GM18505 (cell line): ENCODE measurements around the gene AFF3.

Experiments
- ATAC-seq: cut with Tn5 transposase; IDR thresholded peaks from one replicate; pipeline ENCODE4 v1.9.1; 2021; ENCODE audit not compliant: unreplicated experiment
- POLR2A ChIP-seq: IDR thresholded peaks from 4 replicates; pipeline ENCODE4 v1.6.1; 2011; ENCODE audit warnings: borderline replicate concordance; ENCODE audit not compliant: insufficient read depth, insufficient read length; ENCODE audit errors: extremely low read depth

Gene AFF3

GRCh38 chr2:100140582-100140981 lies 1.8 kb downstream of the AFF3 start:
- TF ChIP-seq POLR2A: no peak
- ATAC-seq: no peak

GRCh38 chr2:100137866-100138570 lies 4.4 kb downstream of the AFF3 start:
- no peak for ATAC-seq
- no peak for TF ChIP-seq POLR2A

GRCh38 chr2:100137318-100137717 lies 5.1 kb downstream of the AFF3 start:
- no peak for TF ChIP-seq POLR2A
- ATAC-seq: no peak

DNA sequence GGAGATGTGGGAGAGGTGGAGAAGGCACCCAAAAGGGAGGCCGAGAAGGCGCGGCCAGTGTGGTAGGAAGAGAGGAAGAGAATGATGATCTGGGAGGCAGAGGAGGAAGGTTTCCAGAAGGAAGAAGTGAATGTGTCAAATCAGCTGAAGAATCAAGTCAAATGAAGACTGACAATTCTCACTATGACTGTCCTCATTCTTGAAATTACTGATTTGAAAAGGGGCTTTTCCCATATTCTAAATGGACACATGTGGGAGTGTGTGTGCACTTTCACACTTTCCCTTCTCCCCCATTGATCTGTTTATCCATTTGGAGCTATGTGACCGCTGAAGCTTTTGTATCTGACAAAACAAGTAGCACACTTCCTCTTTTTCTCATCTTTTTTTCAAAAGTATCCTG lies 6.1 kb downstream of the AFF3 start:
- TF ChIP-seq POLR2A: no peak
- peak; percentile 44 for ATAC-seq

DNA sequence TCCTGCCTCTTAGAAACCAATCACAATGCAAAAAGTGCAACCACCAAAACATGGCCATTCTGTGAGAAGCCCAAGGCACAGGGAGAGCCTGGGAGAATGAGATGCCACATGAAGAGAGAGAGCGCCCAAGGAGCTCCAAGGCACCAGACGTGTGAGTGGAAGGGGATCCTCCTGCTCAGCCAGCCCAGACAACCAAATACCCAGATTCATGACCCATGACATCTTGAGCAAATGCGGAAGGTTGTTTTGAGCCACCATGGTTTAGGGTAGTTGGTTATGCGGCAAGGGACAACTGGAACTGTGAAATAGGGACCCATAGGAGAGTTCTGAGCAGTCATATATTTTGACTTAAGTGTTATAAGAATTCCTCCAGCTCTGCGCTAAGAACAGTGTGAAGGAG lies 7.0 kb downstream of the AFF3 start:
- no peak for TF ChIP-seq POLR2A
- ATAC-seq: no peak

- ATAC-seq: no peak
- TF ChIP-seq POLR2A: no peak
Observed at GRCh38 chr2:100130595-100131391, 11.6 kb downstream of the AFF3 start.

- TF ChIP-seq POLR2A: no peak
- no peak for ATAC-seq
Observed at GRCh38 chr2:100126897-100127401, 15.4 kb downstream of the AFF3 start.

- no peak for ATAC-seq
Observed at GRCh38 chr2:100126201-100126600, 16.2 kb downstream of the AFF3 start.

GRCh38 chr2:100125626-100126025 lies 16.8 kb downstream of the AFF3 start:
- no peak for ATAC-seq
- TF ChIP-seq POLR2A: no peak

More at GRCh38 chr2:100126201-100126600, 16.2 kb downstream of the AFF3 start:
- TF ChIP-seq POLR2A: no peak

DNA sequence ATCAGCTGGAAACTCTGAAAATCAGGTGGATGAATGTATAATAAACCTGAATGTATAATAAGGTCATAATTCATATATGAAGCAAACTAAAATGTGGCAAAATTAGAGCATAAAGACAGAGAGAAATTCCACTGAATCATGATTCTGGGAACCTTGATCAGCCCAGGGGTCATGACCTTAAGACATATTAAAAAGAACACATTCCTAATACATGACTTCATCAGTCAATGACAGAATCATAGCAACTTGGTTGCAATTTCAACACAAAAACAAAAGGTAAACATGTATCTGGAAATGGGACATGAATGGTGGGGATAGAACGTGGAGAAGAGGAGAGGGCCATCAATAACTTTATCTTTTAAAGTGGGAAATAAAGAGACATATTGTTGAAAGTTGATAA lies 17.6 kb downstream of the AFF3 start:
- no peak for TF ChIP-seq POLR2A
- ATAC-seq: no peak

DNA sequence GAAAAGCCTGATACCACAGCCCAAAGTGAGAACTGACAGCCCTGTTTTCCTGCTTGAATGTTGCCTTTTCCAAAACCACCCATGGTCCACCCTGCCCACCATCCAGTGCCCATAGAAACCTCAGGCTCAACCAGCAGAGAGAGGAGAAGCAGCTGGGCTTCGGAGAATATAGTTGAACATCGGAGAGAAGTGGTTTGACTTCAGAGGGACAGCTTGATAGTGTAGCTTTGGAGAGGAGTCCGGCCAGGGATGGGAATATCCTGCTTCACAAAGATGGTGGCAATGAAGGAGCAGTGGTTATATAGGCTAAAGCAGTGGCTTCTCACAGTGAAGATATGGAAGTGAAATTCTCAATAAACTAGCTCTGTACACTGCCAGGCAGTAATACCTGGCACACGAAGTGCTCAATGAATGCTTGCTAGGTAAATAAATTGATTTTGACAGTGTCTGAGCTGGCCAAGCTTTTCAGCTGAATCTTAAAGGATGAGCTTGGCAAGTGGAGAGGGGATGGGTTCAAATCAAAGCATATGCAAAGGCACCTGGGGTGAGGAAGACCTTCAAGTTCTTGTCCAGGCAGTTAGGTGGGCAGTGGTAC lies 21.2 kb downstream of the AFF3 start:
- ATAC-seq: no peak
- TF ChIP-seq POLR2A: no peak

GRCh38 chr2:100119235-100119634 lies 23.2 kb downstream of the AFF3 start:
- no peak for ATAC-seq
- no peak for TF ChIP-seq POLR2A

- no peak for TF ChIP-seq POLR2A
- ATAC-seq: peak; percentile 81
Observed at GRCh38 chr2:100113990-100114433, 28.4 kb downstream of the AFF3 start.
